ENCODE measurements around the gene C12orf56.
"Not testable (repeated sequence)": the region's sequence is repeated elsewhere in the genome, so short reads cannot be mapped to it uniquely, and the experiment has no call there.

GRCh38 chr12:64344631-64345030, 45.9 kb downstream of the C12orf56 start:
- not testable (repeated sequence) for TF ChIP-seq CTCF, POLR2A (IDR thresholded peaks at IDR 0.05)
